Measurements from ENCODE around the gene EPHA8.

The EPHA8 gene

GRCh38 chr1:22578732-22579361, 15.6 kb downstream of the EPHA8 start:
- peaks cover 63% of the 10 kb centered on the region for H3K27me3 ChIP-seq (replicated peaks; ENCODE audit: insufficient read depth, low read length)
- DNase-seq: no peak
- TF ChIP-seq CTCF (IDR thresholded peaks at IDR 0.05; ENCODE audit: low read length) (no peak), EZH2phosphoT487 (IDR thresholded peaks at IDR 0.05; ENCODE audit: low read length) (no peak)
- H3K4me3 ChIP-seq (ENCODE audit: low read length): no peak overlapping the region
- H3F3A ChIP-seq (ENCODE audit: insufficient read depth, low read length): peaks cover 2% of the 10 kb centered on the region; the same call in 1 of the 2 replicates
- no peaks in the 10 kb centered on the region for H4K20me1 ChIP-seq (ENCODE audit: insufficient read depth, low read length)
- H3K9me2 ChIP-seq (replicated peaks; ENCODE audit: insufficient read depth, low read length): no peaks in the 10 kb centered on the region
- no peak overlapping the region for H3K9ac ChIP-seq (ENCODE audit: low read length)
- no peaks in the 10 kb centered on the region for H3K79me2 ChIP-seq (ENCODE audit: low read length)
- H2AFZ ChIP-seq (ENCODE audit: low read length): no peak overlapping the region
- no peaks in the 10 kb centered on the region for H3K36me3 ChIP-seq (replicated peaks; ENCODE audit: insufficient read depth, low read length)
- no peak overlapping the region for H3K4me2 ChIP-seq (ENCODE audit: low read depth, low read length)
- H3K9me3 ChIP-seq (replicated peaks; ENCODE audit: insufficient read depth, low read length): no peaks in the 10 kb centered on the region
- no peaks in the 10 kb centered on the region for H3K4me1 ChIP-seq (ENCODE audit: low read length)
- H3K27ac ChIP-seq (ENCODE audit: low read length): no peak overlapping the region

DNA sequence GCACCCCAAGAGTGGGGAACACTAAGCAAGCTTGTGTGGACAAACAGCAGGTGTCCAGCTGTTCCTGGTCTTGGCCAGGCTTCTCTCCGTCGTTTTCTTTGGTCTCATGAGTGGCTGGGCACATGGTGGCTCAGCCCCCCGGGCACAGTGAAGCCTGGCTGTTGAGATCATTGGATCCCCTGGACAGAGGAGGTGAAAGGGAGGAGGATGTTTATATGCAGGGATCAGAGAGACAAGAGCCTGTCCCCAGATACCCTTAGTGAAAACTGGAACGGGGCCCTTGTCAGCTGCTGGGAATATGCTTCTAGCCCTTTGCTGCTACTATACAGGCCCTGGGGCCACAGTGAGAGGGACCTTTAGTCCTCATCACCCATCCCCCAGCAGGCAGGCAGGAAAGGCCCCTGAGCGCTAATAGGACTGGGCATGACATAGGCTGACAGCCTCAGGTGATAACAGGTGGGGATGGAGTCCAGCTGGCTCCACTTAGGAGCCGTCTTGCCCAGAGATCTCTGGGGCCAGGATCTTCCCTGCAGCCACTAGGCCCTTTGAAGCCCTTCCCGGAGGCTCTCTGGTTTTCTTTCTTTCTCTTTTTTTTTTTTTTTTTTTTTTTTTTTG, 16.4 kb downstream of the EPHA8 start:
- no peak overlapping the region for H3K4me3 ChIP-seq (ENCODE audit: low read length)
- H3K9me3 ChIP-seq (replicated peaks; ENCODE audit: insufficient read depth, low read length): no peaks in the 10 kb centered on the region
- H3K36me3 ChIP-seq (replicated peaks; ENCODE audit: insufficient read depth, low read length): no peaks in the 10 kb centered on the region
- no peaks in the 10 kb centered on the region for H3K9me2 ChIP-seq (replicated peaks; ENCODE audit: insufficient read depth, low read length)
- peaks cover 63% of the 10 kb centered on the region for H3K27me3 ChIP-seq (replicated peaks; ENCODE audit: insufficient read depth, low read length)
- no peaks in the 10 kb centered on the region for H3K4me1 ChIP-seq (ENCODE audit: low read length)
- no peak overlapping the region for H2AFZ ChIP-seq (ENCODE audit: low read length)
- H3K27ac ChIP-seq (ENCODE audit: low read length): no peak overlapping the region
- no peak overlapping the region for H3K4me2 ChIP-seq (ENCODE audit: low read depth, low read length)
- H3K79me2 ChIP-seq (ENCODE audit: low read length): no peaks in the 10 kb centered on the region
- TF ChIP-seq EZH2phosphoT487 (IDR thresholded peaks at IDR 0.05; ENCODE audit: low read length) (no peak), CTCF (IDR thresholded peaks at IDR 0.05; ENCODE audit: low read length) (no peak), EZH2 (optimal IDR thresholded peaks at IDR 0.05; ENCODE audit: low read depth, low read length) (no peak)
- DNase-seq: no peak
- peaks cover 2% of the 10 kb centered on the region; the same call in 1 of the 2 replicates for H3F3A ChIP-seq (ENCODE audit: insufficient read depth, low read length)
- no peak overlapping the region for H3K9ac ChIP-seq (ENCODE audit: low read length)
- H4K20me1 ChIP-seq (ENCODE audit: insufficient read depth, low read length): no peaks in the 10 kb centered on the region

DNA sequence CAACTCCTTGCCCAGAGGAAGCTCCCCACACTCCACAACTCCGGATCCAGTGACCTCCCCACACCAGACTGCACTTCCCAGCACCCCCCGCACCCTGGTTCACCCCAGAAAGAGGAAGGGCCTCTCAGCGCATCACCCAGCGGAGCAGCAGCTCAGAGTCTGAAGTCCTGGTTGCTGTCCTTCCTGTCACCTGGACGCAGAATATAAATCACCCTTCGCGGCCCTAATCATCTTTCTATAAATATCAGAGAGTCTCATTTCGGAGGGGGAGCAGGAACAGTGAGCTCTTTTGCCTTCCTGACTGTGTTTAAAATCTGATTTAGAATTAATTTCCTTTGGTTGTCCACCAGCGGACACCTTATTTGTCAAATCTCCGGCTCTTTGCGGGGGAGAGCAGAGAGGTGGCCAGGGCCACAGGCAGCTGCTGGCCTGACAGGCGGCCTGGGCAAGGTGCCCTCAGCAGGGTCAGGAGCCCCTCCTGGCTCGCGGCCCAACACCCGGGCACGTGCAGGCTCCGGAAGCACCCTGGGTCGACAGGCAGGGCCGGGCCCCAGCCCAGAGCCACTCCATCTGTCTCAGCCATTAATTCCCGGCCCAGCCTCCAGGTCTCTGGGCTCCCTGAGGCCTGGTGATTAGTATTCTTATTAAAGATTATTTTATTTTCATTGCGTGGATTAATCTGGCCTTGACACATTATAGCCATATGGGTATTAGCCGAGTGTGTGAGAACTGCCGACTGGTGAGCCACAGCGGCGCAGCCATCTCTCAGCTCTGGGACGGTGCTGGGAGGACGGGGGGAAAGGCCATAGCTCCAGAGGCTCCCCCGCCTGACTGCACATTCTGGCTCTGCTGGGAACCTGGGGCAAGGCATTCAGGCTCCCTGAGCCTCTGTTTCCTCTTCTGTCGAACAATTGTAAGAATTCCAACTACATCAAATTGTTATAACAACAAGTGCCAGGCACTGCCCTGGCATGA, 19.7 kb downstream of the EPHA8 start:
- TF ChIP-seq CTCF (IDR thresholded peaks at IDR 0.05; ENCODE audit: low read length) (no peak), EZH2 (optimal IDR thresholded peaks at IDR 0.05; ENCODE audit: low read depth, low read length) (no peak), EZH2phosphoT487 (IDR thresholded peaks at IDR 0.05; ENCODE audit: low read length) (no peak)

More for the DNA sequence above, 19.7 kb downstream of the EPHA8 start:
- Histone ChIP-seq H3K27ac (ENCODE audit: low read length) (no peak overlapping the region), H3K4me1 (ENCODE audit: low read length) (no peaks in the 10 kb centered on the region), H3F3A (ENCODE audit: insufficient read depth, low read length) (peaks cover 2% of the 10 kb centered on the region; the same call in 1 of the 2 replicates), H3K4me3 (ENCODE audit: low read length) (no peak overlapping the region), H3K4me2 (ENCODE audit: low read depth, low read length) (no peak overlapping the region), H3K79me2 (ENCODE audit: low read length) (no peaks in the 10 kb centered on the region), H3K36me3 (replicated peaks; ENCODE audit: insufficient read depth, low read length) (no peaks in the 10 kb centered on the region), H4K20me1 (ENCODE audit: insufficient read depth, low read length) (no peaks in the 10 kb centered on the region), H3K27me3 (replicated peaks; ENCODE audit: insufficient read depth, low read length) (peaks cover 76% of the 10 kb centered on the region), H2AFZ (ENCODE audit: low read length) (no peak overlapping the region), H3K9me3 (replicated peaks; ENCODE audit: insufficient read depth, low read length) (no peaks in the 10 kb centered on the region), H3K9me2 (replicated peaks; ENCODE audit: insufficient read depth, low read length) (no peaks in the 10 kb centered on the region), H3K9ac (ENCODE audit: low read length) (no peak overlapping the region)
- DNase-seq: no peak

Data from MM.1S (cell line).